SK-N-MC (cell line): Measurements from ENCODE around the gene UGT1A9.
"Not testable (repeated sequence)": the region's sequence is repeated elsewhere in the genome, so short reads cannot be mapped to it uniquely, and the experiment has no call there.

Experiments
- DNase-seq: peaks from one replicate; pipeline ENCODE4 v3.0.0-alpha.2; 2011; ENCODE audit warnings: low read depth, low spot score
- H3K27ac ChIP-seq: fragments of 200-600 bp; sonication (generic); 2 replicates; pipeline ENCODE4 v1.5.1; 2016; ENCODE audit warnings: mixed run types
- H3K36me3 ChIP-seq: fragments of 200-600 bp; sonication (generic); 2 replicates; pipeline ENCODE4 v1.6.1; 2017; ENCODE audit warnings: antibody characterized with exemption, low read length, mixed read lengths; ENCODE audit not compliant: insufficient read depth
- H3K4me3 ChIP-seq: fragments of 200-600 bp; sonication (generic); 2 replicates; pipeline ENCODE4 v1.5.1; 2016
- H3K9ac ChIP-seq: fragments of 200-600 bp; sonication (generic); 2 replicates; pipeline ENCODE4 v1.8.0; 2017; ENCODE audit warnings: mixed run types, mixed read lengths; ENCODE audit not compliant: insufficient read length
- H3K9me3 ChIP-seq: fragments of 200-600 bp; sonication (generic); 2 replicates; pipeline ENCODE4 v1.6.1; 2017; ENCODE audit warnings: low read depth, mild to moderate bottlenecking, antibody characterized with exemption, low read length, moderate library complexity, mixed read lengths
- EZH2 ChIP-seq: fragments of 200-600 bp; sonication (generic); IDR thresholded peaks from one replicate; pipeline ENCODE4 v1.6.1; 2017; ENCODE audit warnings: antibody characterized with exemption
- FOXP2 ChIP-seq: optimal IDR thresholded peaks from 2 replicates; pipeline ENCODE3; 2011; ENCODE audit warnings: mild to moderate bottlenecking, moderate library complexity; ENCODE audit not compliant: insufficient read depth; ENCODE audit errors: extremely low read length, control extremely low read depth
- POLR2AphosphoS5 ChIP-seq: IDR thresholded peaks from 2 replicates; pipeline ENCODE4 v1.6.1; 2012; ENCODE audit warnings: mild to moderate bottlenecking, low read depth, low read length, borderline replicate concordance

The UGT1A9 gene

DNA sequence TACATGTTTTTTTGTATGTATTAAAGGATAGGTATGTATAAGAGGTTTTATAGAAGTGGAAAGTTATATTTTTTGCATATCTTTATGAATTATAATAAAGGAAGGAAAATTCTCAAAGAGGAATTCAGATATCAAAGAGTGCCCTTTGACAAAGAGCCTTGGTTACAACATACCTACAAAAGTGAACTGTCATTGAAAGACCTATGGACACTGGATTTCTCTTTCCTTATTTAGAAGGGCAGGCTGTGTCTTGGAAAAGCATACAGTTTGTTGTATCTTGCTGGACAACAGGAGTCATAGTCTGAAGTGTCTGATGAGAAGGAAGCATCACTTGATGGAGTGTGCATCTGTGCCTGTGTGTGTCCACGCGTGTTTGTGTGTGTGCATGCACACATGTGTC, 20.3 kb upstream of the UGT1A9 start:
- H3K9me3 ChIP-seq, result no peaks in the 10 kb centered on the region
- H3K4me3 ChIP-seq, result no peak overlapping the region
- H3K9ac ChIP-seq, result no peak overlapping the region
- no peak for TF ChIP-seq FOXP2
- no peak for TF ChIP-seq POLR2AphosphoS5
- TF ChIP-seq EZH2, result no peak
- no peak for DNase-seq
- no peaks in the 10 kb centered on the region for H3K36me3 ChIP-seq
- no peak overlapping the region for H3K27ac ChIP-seq

DNA sequence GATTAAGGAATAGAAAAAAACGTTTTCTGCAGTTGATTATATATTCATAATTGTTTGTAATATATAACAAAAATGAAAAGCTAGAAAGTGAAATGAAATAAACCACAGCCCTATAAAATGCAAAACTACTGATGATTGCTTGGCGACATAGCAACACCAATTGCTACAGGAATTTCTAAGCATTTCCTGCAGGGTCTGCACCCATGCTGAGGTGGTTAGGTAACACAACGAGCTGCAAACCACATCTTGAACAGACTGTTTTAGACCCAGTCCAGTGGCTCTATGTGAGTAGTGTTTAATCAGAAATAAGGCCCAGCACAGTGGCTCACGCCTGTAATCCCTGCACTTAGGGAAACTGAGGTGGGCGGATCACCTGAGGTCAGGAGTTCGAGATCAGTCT, 17.2 kb upstream of the UGT1A9 start:
- H3K9me3 ChIP-seq, result no peaks in the 10 kb centered on the region
- peak overlapping the region; percentile 83 for H3K27ac ChIP-seq
- no peak overlapping the region for H3K9ac ChIP-seq
- peak overlapping the region; percentile 44 for H3K4me3 ChIP-seq
- peak; percentile 89 for DNase-seq
- TF ChIP-seq FOXP2, result peak; percentile 15
- no peak for TF ChIP-seq POLR2AphosphoS5
- H3K36me3 ChIP-seq, result no peaks in the 10 kb centered on the region

DNA sequence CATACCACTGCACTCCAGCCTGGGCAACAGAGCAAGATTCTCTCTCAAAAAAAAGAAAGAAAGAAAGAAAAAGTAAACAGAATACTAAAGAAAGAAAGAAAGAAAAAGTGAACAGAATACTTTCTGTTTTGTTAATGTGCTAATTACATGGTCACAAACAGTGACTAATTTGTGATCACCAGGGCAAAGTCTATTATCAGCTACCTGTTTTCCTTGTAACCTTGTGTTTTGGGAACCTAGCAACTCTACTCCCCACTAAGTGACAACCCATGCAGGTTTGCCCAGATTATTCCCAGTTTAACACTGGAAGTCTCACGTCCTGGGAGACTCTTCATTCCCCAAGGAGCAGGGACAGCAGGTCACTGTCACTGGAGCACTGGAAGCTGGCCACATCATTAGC, 16.7 kb upstream of the UGT1A9 start:
- H3K9ac ChIP-seq, result no peak overlapping the region
- peak overlapping the region; percentile 83 for H3K27ac ChIP-seq
- no peak overlapping the region for H3K4me3 ChIP-seq
- DNase-seq, result no peak
- H3K9me3 ChIP-seq, result no peaks in the 10 kb centered on the region
- no peaks in the 10 kb centered on the region for H3K36me3 ChIP-seq
- no peak for TF ChIP-seq EZH2
- TF ChIP-seq POLR2AphosphoS5, result no peak
- no peak for TF ChIP-seq FOXP2

DNA sequence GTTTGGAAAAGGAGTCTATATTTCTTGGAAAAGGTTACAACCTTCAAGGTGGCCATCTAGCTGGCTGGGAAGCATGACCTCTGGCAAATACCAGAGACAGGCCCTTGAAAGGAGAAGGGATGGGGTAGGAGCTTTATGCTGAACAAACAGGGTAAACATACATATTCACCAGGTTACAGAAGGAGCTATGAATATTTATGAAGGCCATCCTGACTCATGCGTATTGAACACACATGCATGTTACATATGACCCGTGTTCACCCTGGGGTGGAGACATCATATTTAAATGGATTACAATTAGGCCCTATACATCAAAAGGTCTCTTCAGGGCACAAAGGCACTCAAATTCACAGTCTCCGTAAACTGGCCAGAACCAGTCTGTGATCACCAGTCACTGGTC, 15.8 kb upstream of the UGT1A9 start:
- H3K9ac ChIP-seq, DNase-seq, H3K27ac ChIP-seq, H3K4me3 ChIP-seq, H3K36me3 ChIP-seq, H3K9me3 ChIP-seq: not testable (repeated sequence)

DNA sequence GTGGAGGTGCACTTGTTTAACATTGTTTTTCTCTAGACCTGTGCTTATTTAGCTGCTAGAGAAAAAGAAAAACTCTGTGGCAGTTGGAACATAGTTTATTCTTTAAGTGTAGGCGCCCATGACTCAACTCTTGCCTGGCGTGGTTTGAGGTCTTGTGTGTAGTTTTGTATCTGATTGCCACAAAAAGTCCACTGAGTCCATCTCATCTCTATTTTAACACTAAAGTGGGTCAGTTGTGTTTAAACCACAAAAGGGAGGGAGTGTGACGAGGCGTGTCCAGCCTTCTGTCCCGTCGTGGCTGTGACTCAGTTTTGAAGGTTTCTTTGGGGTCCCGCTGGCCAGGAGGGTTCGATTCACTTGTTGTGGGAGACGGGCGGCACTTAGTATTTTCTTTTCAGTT, 15.3 kb upstream of the UGT1A9 start:
- no peak for TF ChIP-seq POLR2AphosphoS5
- Histone ChIP-seq H3K36me3 (no peaks in the 10 kb centered on the region), H3K27ac (no peak overlapping the region), H3K9me3 (no peaks in the 10 kb centered on the region), H3K9ac (no peak overlapping the region), H3K4me3 (no peak overlapping the region)
- DNase-seq, result no peak

DNA sequence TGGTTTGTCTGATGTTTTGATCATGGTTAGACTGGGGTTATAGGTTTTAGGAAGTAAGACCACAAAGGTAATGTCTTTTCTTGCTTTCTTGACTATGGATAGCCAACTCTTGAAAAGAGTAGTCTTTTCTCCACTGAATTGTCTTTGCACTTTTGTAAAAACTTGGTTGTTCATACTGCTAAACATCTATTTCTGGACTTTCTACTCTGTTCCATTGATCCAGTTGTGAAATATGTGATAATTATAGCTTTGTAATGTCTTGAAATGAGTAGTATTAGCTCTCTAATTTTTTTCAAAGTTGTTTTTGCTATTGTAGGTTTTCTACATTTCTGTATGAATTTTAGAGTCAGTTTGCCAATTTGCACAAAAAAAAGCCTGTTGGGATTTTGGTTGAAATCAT, 13.1 kb upstream of the UGT1A9 start:
- no peak overlapping the region for H3K27ac ChIP-seq
- DNase-seq, result no peak
- TF ChIP-seq FOXP2, result no peak

DNA sequence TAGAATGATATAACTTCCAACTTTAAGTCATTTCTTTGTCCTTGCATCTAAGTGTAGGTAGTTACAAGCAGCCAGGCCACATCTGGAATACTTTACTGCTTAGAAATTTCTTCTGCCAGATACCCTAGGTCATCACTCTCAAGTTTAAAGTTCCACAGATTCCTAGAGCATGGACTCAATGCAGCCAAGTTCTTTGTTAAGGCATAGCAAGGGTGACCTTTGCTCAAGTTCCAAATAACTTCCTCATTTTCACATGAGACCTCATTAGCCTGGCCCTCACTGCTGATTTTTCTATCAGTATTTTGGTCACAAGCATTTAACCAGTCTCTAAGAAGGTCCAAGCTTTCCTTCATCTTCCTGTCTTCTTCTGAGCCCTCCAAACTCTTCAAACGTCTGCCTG, 7.8 kb upstream of the UGT1A9 start:
- Histone ChIP-seq H3K9ac (no peak overlapping the region), H3K27ac (no peak overlapping the region), H3K4me3 (no peak overlapping the region), H3K36me3 (no peaks in the 10 kb centered on the region), H3K9me3 (no peaks in the 10 kb centered on the region)
- TF ChIP-seq FOXP2, result no peak
- no peak for DNase-seq

More for the DNA sequence above, 13.1 kb upstream of the UGT1A9 start:
- Histone ChIP-seq H3K4me3 (no peak overlapping the region), H3K9ac (no peak overlapping the region), H3K36me3 (no peaks in the 10 kb centered on the region), H3K9me3 (no peaks in the 10 kb centered on the region)

DNA sequence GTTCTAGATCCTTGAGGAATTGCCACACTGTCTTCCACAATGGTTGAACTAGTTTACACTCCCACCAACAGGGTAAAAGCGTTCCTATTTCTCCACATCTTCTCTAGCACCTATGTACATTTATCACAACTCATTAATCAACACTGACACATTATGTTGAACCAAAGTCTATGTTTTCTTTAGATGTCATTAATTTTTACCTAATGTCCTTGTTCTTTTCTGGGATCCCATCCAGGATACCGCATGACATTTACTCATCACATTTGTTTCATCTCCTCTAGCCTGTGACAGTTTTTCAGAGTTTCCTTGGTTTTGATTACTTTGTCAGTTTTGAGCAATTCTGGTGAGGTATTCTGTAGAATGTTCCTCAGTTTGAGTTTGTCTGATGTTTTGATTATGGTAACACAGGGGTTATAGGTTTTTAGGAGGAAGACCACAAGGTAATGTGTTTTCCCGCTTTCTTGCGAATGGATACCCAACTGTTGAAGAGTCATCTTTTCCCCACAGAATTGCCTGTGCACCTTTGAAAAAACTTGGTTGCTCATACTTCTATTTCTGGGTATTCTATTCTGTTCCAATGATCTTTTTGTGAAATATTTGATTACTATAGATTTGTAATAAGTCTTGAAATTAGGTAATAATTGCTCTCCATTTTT, 3.0 kb upstream of the UGT1A9 start:
- Histone ChIP-seq H3K9ac (no peak overlapping the region), H3K4me3 (no peak overlapping the region), H3K9me3 (no peaks in the 10 kb centered on the region), H3K36me3 (no peaks in the 10 kb centered on the region), H3K27ac (no peak overlapping the region)
- DNase-seq, result no peak
- TF ChIP-seq POLR2AphosphoS5, result no peak
- no peak for TF ChIP-seq EZH2
- no peak for TF ChIP-seq FOXP2

DNA sequence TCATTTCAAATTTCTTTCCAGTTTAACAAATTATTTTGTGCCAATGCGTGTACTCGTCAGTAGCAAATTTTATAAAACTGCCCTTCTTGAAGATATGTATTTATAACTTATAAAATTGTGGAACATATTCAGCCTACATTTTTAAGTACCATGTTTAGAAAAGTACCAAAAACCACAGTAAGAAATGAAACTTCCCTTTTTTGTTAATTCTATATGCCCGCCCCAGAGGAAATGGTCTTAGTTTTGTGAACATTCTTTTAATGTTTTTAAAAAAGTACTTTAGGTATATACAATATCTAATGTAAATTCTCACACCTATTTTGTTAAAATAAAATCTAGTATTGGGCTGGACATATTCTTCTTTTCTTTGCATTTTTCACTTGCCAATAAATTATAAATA, 1.2 kb downstream of the UGT1A9 start:
- Histone ChIP-seq H3K36me3 (no peaks in the 10 kb centered on the region), H3K27ac (no peak overlapping the region), H3K9me3 (no peaks in the 10 kb centered on the region), H3K9ac (no peak overlapping the region), H3K4me3 (no peak overlapping the region)
- TF ChIP-seq EZH2 (no peak), FOXP2 (no peak), POLR2AphosphoS5 (no peak)
- DNase-seq, result no peak

DNA sequence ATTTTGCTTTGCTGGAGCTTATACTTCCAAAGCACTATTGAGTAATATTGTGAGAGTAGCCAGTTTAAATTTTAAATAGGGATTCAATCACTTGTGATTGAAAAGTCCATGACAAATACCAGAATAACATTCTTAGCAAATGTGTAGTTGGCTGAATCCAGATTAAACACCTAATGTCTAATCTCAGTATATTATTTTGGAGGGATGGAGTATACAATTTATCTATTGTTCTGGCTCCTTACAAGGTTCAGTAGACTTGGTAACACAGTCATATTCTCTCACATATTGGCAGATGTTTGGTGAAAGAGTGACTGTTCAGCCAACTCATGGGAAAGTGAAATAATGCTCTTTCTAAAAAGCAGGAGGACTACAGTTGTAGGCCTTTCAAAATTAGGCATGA, 2.2 kb downstream of the UGT1A9 start:
- no peaks in the 10 kb centered on the region for H3K36me3 ChIP-seq
- H3K9me3 ChIP-seq, result no peaks in the 10 kb centered on the region
- H3K4me3 ChIP-seq, result no peak overlapping the region
- no peak for TF ChIP-seq POLR2AphosphoS5
- no peak for TF ChIP-seq EZH2
- no peak for TF ChIP-seq FOXP2
- H3K9ac ChIP-seq, result no peak overlapping the region
- no peak overlapping the region for H3K27ac ChIP-seq
- DNase-seq, result no peak
